ENCODE results near the gene S100B.
A peak's percentile ranks its signal among the peaks of the same experiment; 100 is the strongest.
"Not testable (repeated sequence)": the region's sequence is repeated elsewhere in the genome, so short reads cannot be mapped to it uniquely, and the experiment has no call there.

Gene S100B

DNA sequence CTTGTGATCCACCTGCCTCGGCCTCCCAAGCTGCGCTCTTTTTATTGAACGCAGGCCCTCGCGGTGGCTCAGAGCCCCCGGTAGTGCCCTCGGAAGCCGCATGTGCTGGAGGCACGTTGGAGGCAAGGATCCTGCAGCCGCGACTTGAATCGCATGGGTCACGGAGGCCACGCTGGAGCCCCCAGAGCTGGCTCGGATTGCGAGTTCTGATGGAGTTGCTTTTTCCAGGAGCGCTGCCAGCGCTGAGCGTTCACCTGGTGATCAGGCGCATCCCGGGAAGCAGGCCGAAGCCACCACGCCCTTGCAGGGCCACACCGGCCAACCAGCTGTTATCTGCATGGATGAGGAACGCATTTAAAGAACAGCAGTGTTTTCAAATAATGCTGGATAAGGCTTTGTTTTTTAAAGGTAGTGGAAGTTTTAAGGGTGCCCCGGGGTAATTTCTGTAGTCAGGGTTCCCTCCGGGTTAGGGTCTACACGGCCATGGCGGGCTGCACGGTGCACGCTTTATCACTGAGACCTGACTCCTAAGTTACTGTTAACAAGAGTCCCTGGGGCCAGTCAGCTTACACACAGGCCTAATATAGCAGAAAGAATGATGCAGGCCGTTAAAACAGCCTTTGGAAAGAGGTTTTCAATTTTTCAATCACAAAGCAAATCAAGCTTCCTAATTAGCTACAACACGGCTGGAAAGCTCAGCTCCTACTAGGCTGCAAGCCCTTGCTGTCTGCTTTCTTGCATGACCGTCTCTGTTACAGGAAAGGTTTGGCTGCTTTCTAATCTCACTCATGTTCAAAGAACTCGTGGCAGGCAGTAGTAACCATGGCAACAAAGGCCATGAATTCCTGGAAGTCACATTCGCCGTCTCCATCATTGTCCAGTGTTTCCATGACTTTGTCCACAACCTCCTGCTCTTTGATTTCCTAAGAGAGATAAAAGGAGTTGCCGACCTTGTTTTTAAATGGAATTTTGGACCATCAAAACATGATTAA, 6.0 kb downstream of the S100B start:
- DNase-seq, result no peak

DNA sequence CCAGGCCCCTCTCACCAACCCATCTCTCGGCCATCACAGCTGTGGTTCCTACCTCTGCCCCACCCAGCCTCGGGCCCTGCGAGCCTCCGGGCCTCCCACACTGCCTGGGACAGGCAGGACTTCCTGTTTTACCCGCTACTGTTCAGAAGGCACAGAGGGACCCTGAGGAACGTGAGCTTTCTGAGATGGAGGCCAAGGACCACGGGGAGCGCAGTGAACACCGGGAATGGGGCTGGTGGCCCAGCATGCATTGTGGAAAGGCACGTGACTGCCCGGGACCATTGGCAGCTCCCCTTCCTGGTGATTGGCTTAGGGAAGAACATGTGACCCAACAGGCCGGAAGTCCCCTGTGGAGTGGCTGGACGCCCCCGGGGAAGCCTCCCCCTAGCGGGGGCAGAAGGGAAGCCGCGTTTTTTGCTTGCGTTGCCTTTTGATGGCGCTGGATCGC, 7.0 kb downstream of the S100B start:
- no peak for DNase-seq

DNA sequence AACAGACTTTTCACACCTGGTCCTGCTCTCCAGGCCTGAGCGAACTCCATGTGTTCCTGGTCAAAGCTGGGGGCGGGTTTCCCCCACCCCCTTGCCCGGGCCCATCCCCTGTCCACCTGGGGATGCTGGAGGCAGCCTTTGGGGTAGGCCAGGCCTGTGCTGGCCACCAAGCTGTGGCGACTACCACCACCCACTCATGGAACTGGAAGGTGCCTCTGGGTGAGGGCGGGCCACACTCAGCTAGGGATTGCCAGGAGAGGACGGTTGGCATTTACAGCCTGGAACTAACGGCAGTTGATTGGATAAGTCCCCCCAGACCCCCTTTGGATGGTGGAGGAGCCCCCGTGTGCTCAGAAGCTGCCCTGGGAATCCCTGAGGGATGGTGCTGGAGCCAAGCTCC, 7.9 kb downstream of the S100B start:
- DNase-seq, result no peak

DNA sequence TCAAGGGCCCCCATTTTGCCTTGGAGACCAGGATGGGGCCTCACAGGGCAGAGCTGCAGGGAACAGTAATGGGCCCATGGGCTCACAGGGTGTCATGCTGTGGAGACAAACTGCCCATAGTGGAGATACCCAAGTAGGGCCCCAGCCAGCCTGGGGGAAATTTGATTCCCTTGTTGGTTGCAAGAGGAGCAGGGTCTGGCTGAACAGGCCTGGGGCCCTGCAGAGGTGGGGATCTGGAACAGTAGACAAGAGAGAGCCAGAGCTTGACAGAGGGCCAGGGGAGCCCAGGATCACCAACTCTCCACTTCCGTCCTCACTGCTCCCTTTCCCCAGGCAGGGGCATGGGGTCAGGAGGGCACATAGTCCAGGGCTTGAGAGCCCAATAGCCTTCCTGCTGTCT, 8.7 kb downstream of the S100B start:
- DNase-seq, result no peak

DNA sequence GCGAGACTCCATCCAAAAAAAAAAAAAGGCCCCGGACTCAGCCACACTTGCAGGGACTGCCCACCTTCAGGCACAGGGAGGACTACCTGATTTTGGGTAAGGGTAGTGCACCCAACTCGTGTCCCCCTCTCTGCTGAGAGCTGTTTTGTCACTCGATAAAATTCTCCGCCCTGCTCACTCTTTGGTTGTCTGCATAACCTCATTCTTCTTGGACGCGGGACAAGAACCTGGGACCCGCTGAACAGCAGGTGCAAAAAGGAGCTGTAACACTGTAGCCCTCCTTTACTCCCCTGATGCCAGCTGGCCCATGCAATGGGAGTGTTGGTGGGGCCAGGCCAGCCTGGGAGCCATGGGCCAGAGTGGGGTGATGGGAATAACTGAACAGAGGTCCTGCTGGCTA, 10.6 kb downstream of the S100B start:
- DNase-seq, result no peak

DNA sequence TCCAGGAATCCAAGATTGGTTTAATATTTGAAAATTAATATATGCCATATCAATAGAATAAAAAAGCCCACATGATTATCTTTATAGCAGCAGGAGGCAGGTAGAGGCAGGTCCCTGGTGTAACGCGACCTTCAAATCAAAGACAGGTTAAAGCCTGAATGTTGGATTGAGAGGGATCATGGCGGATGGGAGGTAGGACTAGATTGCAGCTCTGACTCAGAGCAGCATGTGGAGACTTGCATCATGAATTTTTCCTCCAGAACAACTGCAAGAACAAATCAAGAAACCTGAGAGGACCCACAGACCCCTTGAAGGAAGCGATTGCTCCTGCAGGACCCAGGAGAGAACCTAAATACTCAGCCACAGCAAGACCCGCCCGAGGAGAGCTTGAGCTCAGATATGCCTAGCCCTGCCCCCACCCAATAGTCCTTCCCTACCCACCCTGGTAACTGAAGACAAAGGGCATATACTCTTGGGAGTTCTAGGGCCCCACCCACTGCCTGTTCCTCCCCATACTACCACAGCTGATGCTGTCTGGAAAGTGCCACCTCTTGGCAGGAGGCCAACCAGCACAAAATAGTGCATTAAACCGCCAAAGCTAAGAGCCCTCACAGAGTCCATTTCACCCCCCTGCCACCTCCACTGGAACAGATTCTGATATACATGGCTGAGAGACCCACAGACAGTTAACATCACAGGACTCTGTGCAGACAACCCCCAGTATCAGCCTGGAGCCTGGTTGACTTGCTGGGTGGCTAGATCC, 19.5 kb downstream of the S100B start:
- DNase-seq, result no peak

DNA sequence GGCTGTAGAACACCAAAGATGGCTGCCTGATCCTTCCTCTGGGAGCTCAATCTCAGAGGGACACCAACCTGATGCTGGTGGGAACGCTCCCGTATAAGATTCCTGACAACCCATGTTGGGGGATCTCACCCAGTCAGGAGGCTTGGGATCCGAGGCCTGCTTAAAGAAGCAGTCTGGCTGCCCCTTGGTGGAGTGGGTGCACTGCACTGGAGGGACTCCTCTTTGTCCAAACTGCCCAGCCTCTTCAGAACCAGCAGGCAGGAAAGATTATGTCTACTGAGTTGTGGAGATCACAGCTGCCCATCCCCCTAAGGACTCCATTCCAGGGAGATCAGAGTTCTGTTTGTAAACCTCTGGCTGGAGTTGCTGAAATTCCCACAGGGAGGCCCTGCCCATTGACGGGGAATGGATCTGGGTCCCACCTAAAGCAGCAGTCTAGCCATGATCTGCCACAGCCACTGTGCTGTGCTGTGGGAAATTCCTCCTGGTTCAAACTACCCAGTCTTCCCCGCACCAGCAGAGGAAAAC, 23.0 kb downstream of the S100B start:
- DNase-seq, result no peak

DNA sequence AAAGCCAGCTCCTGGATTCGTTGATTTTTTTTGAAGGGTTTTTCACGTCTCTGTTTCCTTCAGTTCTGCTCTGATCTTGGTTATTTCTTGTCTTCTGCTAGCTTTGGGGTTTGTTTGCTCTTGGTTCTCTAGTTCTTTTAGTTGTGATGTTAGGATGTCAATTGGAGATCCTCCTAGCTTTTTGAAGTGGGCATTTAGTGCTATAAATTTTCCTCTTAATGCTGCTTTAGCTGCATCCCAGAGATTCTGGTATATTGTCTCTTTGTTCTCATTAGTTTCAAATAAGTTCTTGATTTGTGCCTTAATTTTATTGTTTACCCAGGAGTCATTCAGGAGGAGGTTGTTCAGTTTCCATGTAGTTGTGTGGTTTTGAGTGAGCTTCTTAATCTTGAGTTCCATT, 25.5 kb downstream of the S100B start:
- not testable (repeated sequence) for DNase-seq

DNA sequence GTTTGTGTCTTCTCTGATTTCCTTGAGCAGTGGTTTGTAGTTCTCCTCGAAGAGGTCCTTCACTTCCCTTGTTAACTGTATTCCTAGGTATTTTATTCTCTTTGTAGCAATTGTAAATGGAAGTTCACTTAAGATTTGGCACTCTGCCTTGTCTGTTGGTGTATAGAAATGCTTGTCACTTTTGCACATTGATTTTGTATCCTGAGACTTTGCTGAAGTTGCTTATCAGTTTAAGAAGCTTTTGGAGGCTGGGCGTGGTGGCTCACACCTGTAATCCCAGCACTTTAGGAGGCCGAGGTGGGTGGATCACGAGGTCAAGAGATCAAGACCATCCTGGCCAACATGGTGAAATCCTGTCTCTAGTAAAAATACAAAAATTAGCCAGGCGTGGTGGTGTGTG, 27.1 kb downstream of the S100B start:
- not testable (repeated sequence) for DNase-seq

DNA sequence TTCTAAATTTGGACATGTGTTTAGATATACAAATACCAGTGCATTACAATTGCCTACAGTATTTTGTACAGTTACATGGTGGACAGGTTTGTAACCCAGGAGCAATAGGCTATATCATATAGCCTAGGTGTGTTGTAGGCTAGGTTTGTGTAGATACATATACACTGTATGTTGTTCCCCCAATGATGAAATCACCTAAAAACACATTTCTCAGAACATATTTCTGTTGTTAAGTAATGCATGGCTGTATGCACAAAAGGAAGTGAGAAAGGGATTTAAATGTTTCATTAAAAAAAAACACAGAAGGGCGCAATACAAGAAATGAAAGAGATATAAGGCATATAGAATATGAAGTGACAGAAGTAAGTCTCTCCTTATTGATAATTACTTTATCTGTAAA, 32.0 kb downstream of the S100B start:
- DNase-seq, result no peak

DNA sequence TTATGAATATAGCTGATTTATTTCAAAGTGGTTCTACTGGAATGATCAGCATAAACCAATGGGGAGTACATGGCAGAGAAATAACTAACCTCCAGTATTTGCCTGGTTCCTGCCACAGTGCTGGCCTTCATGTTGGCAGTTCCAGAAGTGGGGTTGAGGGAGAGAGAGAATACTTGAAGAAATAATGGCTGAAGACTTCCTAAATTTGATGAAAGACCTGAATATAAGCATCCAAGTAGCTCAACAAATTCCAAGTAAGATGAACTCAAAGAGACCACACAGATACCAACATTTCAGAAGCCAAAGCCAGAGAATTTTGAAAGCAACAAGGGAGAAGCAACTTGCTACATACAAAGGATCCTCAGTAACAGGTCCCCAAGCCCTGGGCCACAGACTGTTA, 34.3 kb downstream of the S100B start:
- DNase-seq, result no peak

DNA sequence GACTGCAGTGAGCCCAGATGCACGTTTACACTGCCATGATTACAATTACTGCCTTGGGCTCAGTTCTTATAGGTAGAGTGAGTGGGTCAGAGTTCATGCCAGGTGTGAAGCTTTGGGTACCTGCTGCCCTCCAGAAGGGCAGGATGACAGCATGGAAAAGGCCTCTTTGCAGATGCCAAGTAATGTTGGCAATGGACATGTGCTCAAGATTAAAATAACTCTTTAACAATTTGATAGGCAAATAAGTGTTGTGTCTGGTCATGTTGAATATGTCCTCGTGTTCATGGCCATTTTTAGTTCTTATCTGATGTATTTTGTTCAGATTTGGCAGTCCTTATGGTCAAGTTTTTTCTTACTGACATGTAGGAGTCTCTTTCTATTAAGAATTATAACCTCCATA, 34.8 kb downstream of the S100B start:
- DNase-seq, result no peak

DNA sequence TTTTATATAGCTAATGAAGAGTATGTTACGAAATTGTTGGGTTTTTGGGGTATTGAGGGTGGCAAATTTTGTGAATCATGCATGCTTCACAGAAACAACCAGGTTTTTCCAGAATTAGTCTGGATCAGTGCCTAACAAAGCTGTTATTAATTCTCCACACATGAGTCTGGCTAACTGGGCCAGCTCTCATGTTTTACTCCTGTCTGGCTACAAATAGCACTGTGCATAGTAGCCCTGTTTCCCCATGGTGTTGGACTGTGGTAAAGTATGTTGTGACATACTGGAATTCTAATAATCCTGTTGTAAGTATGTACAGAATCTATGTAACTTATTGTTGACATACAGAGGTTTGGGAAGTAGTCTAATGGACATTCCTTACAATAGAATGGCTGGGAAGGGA, 35.8 kb downstream of the S100B start:
- DNase-seq, result no peak

DNA sequence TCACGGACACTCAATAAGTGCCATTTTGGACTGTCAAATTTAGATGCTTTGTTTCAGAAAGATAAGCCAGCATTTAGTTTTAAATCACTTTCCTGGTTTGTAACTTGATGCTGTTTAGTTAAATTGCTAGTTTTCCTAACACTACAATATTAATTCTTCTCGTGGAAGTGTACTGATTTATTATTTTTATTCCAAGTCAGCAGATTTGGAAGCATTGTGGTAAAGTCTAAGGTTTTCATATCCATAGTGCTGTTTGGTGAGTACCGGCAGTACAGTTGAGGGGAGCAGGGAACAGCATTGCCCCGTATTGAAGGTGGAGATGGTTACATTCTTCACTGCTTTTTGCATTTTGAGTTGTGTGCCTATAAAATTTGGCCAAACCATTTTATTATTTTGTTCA, 36.3 kb downstream of the S100B start:
- no peak for DNase-seq

DNA sequence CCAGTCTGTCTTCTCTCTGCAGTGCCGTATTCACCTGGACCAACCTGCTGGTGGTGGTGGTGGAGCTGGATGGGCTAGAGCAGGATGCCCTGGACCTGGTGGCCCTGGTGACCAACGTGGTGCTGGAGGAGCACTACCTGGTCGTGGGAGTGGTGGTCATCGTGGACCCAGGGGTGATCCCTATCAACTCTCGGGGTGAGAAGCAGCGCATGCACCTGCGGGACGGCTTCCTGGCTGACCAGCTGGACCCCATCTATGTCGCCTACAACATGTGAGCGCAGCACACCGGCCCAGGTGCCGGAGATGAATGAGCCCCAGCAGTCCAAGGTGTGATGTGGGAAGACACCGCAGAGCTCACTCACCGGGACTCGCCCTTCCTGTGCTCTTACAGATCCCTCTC, 37.5 kb downstream of the S100B start:
- no peak for DNase-seq

DNA sequence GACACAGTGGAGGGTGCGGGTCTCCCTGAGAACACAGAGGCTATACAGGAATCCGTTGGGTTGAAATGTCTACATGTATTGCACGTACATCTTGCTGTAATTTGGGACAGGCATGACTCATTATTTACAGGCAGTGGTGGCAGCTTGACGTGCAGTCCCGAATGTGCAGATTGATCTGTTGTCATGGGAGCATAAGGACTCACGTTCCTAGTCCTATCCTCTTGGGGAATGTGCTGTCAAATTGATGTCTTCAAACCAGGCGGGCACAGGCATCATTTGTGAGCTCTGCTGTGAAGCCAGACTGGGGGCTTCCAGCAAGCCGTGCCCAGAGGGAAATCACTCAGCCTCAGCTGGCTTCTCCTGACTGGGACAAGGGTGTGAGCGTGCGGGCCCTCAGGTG, 40.5 kb downstream of the S100B start:
- no peak for DNase-seq

DNA sequence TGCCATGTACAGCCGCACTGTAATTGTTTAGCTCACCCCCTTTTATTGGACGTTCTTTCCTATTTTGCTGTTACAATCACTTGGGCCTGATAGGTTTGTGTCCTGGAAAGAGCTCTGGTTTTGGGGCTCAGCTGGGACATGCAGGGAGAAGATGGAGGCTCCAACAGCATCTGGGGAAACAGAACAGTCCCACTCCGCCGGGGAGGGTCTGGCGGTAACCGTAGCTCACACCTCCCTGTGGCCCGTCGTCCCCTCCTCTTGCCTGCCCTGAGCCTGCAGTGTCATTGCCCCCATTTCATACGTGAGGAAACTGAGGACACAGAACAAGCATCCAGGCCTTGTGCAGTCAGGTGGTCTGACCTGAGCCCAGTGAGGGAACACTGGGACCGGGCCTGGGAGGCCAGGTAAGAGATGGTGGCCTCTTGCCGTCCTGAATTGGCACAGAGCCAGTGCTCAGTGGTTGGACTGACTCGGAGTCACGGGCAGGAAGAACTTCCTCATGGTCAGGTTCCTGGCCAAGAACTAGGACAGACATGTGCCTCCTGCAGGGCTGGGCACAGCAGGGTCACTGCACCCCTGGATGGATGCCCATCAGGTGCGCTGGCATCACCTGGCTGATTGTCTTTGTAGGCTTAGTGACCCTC, 41.8 kb downstream of the S100B start:
- no peak for DNase-seq

DNA sequence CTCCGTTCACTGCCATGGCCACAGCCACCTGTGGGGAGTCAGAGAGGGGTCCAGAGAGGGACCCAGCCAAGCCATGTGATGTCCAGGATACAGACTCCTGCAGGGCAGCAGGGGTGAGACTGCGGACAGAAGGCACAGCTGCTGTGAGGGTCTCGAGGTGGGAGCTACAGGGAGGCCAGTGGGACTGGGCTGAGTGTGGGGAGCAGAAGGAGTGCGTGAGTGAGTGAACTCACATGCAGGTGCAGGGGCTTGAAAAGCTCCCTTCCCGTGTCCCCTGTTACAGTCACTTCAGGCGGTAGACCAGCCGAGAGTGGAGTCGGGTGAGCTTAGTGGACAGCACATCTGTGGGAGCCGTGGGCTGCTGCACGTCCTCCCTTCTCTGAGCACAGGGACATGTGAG, 42.4 kb downstream of the S100B start:
- no peak for DNase-seq

DNA sequence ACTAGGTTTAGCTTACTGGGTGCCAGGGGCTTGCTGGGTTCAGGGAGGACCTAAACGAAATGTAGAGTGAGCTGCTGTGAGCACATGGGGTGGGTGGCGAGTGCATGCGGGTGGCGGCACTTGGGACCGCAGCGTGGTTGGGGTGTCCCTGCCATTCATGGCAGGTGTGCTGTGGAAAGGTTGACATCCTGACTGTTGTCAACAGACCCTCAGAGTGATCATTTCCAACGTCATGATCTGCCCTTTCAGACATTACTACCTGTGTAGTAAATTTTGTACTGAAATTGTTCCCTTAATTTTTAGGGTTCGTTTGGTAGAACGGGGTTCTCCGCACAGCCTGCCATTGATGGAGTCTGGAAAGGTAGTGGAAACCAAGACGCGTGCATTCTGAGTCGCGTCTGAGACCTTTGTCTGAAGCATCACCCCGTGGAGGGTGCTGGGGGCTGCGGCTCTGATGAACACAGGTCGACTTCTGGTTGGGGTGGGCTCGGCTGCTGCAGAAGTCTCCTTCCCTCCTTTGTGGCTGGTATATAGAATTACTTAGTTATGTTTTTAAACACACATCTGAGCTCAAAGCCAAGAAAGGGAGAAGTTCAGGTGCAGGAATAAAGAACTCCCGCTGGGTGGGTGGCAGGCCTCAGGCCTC, 43.3 kb downstream of the S100B start:
- no peak for DNase-seq

DNA sequence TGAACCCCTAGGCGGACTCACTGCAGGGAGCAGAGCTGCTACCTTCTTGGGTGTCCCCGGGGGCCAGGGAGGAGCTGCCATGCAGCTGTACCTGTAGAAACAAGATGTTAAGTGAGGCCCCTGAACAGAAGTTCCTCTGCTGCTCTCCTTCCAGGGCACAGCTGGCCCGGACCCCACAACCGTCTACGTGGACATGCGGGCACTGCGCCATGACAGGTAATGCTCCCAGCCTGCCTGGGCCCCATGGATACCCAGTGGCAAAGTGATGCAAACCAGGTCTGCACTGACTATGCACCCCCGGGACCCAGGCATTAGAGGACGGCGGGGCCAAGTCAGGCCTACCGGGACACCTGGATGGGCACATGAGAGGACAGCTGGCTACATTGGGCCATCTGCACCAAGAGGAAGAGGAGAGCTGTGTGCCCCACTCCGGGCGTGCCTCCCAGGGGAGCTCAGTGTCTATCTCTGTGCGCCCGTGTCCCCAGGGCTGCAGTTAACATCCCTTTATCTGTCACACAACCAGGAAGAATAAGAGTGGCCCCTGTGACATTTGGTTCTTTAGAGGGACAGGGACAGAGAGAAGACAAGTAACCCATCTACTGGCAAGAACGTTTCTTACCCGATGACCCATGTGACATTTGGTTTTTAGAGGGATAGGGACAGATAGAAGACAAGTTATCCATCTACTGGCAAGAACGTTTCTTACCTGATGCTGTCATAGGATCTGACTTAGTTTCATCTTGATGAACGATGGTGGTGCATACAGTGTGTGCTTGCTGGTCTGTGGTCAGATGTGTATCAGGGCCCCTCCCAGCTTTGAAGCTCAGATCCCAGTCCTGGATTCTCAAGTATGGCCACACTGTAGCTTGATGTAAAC, 44.1 kb downstream of the S100B start:
- DNase-seq, result no peak

DNA sequence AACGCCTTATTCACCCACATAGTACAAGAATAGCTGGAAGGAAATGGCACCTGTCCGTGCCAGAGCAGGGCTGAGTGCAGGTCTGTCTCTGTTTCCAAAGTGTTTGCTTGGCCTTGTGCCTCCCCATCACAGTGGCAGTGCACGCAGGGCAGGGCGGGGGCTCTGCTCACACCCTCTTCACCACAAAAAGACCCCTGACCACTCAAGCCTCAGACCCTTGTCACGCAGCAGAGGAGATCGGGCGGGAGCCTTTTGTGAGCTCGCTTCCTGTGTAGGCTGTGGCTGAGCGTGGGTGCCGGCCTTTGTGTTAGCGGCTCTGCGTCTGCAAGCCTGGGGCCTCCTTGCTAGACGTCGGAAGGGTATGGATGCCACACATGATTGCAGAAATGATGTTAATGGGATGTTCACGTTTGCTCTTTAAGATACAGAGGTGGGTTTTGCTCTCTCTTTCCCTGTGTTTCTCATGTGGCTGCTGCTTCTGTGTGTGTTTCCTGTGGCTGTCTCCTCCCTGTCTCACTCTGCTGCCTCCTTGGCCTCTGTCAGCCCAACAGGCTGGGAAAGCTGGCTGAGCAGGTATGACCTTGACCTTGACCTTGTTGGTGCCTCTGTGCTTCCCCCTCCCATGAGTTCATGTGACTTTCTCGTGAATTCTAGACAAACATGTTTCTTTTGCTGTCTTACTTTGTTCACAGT, 45.4 kb downstream of the S100B start:
- peak; percentile 77 for DNase-seq

Data from stimulated activated CD8-positive, alpha-beta memory T cell treated with anti-CD3 and anti-CD28 coated beads, Interleukin-4, amount 100 ng/mL, for 48 hours (primary cell).